ENCODE data around the gene TNKS2. TPM values are rescaled to one million over a fixed set of nuclear protein-coding genes. Genes with fewer than 3 reads are reported as not detected.

Gene TNKS2
- total and polyA plus RNA-seq, 2 of the 13 experiments (the other 11 are each of a cell fraction or from before 2014, with no cell fraction given), result 15.2 to 19.4 TPM

- TF ChIP-seq, protein P1, sequence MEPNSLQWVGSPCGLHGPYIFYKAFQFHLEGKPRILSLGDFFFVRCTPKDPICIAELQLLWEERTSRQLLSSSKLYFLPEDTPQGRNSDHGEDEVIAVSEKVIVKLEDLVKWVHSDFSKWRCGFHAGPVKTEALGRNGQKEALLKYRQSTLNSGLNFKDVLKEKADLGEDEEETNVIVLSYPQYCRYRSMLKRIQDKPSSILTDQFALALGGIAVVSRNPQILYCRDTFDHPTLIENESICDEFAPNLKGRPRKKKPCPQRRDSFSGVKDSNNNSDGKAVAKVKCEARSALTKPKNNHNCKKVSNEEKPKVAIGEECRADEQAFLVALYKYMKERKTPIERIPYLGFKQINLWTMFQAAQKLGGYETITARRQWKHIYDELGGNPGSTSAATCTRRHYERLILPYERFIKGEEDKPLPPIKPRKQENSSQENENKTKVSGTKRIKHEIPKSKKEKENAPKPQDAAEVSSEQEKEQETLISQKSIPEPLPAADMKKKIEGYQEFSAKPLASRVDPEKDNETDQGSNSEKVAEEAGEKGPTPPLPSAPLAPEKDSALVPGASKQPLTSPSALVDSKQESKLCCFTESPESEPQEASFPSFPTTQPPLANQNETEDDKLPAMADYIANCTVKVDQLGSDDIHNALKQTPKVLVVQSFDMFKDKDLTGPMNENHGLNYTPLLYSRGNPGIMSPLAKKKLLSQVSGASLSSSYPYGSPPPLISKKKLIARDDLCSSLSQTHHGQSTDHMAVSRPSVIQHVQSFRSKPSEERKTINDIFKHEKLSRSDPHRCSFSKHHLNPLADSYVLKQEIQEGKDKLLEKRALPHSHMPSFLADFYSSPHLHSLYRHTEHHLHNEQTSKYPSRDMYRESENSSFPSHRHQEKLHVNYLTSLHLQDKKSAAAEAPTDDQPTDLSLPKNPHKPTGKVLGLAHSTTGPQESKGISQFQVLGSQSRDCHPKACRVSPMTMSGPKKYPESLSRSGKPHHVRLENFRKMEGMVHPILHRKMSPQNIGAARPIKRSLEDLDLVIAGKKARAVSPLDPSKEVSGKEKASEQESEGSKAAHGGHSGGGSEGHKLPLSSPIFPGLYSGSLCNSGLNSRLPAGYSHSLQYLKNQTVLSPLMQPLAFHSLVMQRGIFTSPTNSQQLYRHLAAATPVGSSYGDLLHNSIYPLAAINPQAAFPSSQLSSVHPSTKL (CRISPR knock-in tag; IDR thresholded peaks at IDR 0.05), result peak; percentile 34; the same call in 1 of the 2 replicates
- TF ChIP-seq, protein P2, sequence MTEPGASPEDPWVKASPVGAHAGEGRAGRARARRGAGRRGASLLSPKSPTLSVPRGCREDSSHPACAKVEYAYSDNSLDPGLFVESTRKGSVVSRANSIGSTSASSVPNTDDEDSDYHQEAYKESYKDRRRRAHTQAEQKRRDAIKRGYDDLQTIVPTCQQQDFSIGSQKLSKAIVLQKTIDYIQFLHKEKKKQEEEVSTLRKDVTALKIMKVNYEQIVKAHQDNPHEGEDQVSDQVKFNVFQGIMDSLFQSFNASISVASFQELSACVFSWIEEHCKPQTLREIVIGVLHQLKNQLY (CRISPR knock-in tag; IDR thresholded peaks at IDR 0.05), result peak; percentile 38; the same call in 1 of the 2 replicates
- TF ChIP-seq SP4 (CRISPR knock-in tag; IDR thresholded peaks at IDR 0.05) (no peak), ASH2L (IDR thresholded peaks at IDR 0.05; ENCODE audit: insufficient read length, low read depth, low read length) (peak; percentile 23), AHDC1 (CRISPR knock-in tag; IDR thresholded peaks at IDR 0.05; ENCODE audit: borderline replicate concordance) (peak; percentile 67; the same call in 1 of the 2 replicates), ZFX (CRISPR knock-in tag; IDR thresholded peaks at IDR 0.05; ENCODE audit: low read depth) (no peak), ZNF670 (CRISPR knock-in tag; IDR thresholded peaks at IDR 0.05; ENCODE audit: borderline replicate concordance) (peak; percentile 54; the same call in 1 of the 2 replicates), ZNF256 (CRISPR knock-in tag; conservative IDR thresholded peaks at IDR 0.05) (no peak), ZNF83 (CRISPR knock-in tag; IDR thresholded peaks at IDR 0.05; ENCODE audit: borderline replicate concordance) (no peak), JUND (CRISPR knock-in tag; IDR thresholded peaks at IDR 0.05) (peak; percentile 52; the same call in 1 of the 2 replicates), CEBPB (IDR thresholded peaks at IDR 0.05; ENCODE audit: borderline replicate concordance, low read depth, low read length) (peak; percentile 75; the same call in 1 of the 2 replicates)
Measured at GRCh38 chr10:91891125-91892001, 93.1 kb downstream of the TNKS2 start (continued).
